GM18502 (cell line): ENCODE results near the gene SPARCL1.
"Not testable (repeated sequence)": the region's sequence is repeated elsewhere in the genome, so short reads cannot be mapped to it uniquely, and the experiment has no call there.

Experiments used
- ATAC-seq: cut with Tn5 transposase; IDR thresholded peaks from one replicate; pipeline ENCODE4 v1.9.1; 2021; ENCODE audit warnings: mild to moderate bottlenecking; ENCODE audit not compliant: unreplicated experiment, poor library complexity

The SPARCL1 gene, protein sequence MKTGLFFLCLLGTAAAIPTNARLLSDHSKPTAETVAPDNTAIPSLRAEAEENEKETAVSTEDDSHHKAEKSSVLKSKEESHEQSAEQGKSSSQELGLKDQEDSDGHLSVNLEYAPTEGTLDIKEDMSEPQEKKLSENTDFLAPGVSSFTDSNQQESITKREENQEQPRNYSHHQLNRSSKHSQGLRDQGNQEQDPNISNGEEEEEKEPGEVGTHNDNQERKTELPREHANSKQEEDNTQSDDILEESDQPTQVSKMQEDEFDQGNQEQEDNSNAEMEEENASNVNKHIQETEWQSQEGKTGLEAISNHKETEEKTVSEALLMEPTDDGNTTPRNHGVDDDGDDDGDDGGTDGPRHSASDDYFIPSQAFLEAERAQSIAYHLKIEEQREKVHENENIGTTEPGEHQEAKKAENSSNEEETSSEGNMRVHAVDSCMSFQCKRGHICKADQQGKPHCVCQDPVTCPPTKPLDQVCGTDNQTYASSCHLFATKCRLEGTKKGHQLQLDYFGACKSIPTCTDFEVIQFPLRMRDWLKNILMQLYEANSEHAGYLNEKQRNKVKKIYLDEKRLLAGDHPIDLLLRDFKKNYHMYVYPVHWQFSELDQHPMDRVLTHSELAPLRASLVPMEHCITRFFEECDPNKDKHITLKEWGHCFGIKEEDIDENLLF

DNA sequence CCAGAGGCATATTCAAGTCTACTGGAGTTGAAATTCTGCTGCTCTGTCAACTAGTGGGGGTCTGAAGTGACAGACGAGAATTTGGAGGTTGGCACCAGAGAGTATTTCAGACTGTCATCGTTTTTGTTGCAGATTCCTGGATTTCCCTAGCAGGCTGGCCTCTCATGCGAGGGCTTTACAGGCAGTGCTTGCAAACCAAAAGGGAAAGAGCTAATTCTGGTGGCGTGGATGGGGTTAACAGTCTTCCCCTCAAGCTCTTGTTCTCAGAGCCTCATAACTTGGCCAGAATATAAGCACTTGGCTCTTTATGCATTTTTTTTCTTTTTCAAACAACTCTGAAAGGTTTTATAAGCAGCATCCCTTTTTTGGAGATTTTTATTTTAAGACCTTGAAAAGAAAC, at the start of gene SPARCL1:
SPARCL1 (minus strand) TSS at position 190 of the 400 bp plus-strand sequence. CDS start 29,802 bp downstream, outside the sequence.
- ATAC-seq: no peak

DNA sequence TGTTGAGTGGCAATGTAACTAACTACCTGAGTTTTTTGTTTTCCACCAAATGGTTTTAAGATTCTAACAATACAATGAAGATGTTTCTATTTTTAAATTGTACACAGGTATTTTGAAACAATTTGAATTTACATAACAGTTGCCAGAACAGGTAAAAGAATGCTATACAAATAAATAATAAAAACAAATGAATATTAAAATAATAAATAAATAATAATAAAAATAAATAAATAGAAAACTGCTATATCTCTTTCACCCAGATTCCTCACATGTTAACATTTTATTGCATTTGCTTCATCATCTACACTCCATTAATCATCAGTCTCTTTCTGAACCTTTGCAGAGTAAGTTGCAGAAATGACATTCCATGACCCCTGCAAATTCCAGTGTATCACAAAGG, 46.8 kb upstream of the SPARCL1 start:
- ATAC-seq: no peak

DNA sequence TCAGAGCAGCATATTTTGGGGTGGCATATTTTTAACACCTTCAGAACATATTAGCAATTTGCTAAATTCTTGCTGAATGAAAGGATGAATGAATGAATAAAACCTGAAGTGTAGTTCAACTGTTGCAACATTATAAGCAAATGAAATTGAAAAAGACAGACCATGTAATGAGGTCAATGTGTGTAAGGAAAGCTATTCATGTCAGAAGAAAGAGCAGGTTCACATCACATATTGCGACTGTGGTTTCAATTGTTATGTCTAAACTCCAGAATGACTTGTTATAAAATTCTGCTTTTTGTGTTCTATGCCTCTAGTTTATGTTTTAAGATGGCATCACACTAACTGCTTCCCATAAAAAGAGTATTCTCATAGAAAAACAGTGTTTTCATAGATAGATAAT, 46.2 kb upstream of the SPARCL1 start:
- ATAC-seq: no peak

DNA sequence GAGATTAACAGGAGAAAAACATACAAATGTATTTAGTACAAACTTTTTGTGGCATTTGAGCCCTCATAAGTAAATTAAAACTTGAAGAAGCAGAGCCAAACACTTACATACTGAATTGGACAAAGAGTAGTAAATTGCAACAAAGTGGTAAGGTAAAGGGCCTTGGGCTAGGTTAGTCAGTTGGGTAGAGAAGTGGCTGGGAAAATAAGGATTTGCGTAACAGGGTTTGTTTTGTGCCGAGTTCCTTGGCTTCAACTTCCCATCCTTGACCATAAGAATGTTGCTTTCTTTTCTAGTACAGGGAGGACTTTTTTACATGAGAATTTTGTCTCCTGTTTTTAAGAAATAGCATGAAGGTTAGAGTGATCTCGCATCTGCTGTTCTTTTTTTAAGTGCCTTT, 45.8 kb upstream of the SPARCL1 start:
- ATAC-seq: no peak

DNA sequence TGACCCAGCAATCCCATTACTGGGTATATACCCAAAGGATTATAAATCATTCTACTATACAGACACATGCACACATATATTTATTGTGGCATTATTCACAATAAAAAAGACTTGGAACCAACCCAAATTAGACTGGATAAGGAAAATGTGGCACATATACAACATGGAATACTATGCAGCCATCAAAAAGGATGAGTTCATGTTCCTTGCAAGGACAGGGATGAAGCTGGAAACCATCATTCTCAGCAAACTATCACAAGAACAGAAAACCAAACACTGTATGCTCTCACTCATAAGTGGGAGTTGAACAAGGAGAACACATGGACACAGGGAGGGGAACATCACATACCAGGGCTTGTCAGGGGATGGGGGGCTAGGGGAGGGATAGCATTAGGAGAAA, 45.2 kb upstream of the SPARCL1 start:
- not testable (repeated sequence) for ATAC-seq

DNA sequence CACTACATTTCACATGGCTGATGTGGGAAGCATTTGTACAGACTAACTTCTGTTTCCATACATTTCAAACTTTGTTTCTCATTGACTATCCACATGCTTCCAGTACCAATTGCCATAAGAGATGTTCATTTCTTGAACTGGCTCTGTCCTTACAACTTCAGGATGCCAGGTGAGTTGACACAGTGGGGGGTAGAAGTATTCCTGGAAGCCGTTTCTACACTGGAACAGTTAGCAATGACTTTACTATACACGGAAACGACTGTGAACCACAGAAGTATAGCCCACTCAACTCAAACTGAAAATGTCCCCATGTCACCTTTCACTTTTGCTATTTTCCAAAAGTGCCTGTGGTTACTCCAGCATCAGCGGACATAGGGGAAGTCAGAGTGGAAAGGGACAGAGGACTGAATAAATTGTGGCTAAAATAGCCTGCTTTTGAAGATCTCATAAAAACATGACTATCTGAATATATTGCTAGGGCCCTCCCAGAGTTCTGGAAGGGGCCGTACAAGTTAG, 41.2 kb upstream of the SPARCL1 start:
- ATAC-seq: no peak

DNA sequence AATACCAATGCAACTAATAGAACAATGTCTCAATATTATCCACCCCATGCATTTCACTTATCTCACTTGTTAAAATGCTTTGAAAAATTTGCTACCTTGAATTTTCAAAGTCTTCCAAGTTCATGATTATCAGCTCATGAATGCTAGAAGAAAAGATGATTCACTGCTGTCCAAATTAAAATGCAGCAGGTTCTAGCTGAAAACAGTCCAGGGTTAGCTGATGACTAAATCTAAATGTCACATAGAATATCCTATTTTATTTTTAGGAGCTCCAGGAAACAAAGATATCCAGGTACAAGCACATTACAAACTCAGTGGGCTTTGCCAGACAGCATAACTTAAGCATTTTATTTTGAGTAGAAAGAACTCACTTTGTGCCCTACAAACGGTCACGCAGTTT, 38.0 kb upstream of the SPARCL1 start:
- ATAC-seq: no peak

DNA sequence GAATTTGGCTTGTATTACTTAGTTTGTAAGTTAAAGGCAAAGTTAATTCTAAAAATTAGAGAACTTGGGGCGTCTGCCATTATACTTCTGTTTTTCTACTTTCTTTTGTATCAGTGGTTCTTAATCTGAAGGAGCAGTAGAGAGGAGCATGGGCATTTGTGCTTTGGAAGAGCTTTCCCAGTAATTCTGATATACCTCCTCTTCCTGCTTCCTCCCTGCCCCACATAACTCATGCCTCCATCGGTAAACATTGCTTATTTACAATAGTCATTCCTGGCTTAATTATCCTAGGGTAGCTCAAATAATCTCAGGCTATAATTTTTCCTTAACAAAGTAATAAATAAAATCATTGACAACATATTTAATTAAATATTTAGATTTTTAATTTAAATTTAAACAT, 37.1 kb upstream of the SPARCL1 start:
- ATAC-seq: no peak

DNA sequence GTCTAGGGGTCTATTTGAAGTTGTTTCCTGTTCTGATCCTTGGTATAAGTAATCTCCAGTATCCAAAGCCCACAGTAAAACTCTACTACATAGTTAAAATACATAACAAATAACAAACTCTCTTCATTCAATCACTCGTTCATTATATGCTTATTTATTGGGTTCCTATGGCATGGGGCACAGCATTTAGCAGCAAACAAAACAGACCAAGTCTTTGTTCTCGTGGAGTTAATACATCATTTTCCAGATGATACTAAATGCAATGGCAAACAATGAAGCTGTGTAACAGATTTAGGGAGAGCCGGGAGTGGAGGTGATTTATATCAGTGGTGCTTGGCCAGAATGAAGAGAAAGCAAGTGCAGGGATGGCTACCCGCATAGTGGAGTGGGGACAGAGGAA, 36.6 kb upstream of the SPARCL1 start:
- no peak for ATAC-seq

DNA sequence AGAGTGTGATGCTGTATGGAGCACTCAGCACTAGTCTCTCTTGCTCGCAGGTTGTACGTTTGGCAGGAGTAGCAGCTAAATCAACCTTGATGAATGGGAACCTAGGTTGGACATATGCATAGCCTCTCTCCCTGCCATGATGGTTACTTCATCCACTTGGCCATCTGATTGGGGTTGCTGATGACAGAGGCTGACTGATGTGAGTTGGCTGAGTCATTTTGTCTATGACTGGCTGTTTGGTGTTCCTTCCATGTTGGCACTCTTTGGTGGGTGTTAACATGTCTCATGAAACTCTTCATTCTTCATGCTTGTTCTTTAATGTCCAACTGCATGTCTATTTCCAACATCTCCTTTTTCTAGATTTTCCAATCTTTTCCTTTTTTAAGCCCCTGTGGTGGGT, 31.6 kb upstream of the SPARCL1 start:
- ATAC-seq: no peak

DNA sequence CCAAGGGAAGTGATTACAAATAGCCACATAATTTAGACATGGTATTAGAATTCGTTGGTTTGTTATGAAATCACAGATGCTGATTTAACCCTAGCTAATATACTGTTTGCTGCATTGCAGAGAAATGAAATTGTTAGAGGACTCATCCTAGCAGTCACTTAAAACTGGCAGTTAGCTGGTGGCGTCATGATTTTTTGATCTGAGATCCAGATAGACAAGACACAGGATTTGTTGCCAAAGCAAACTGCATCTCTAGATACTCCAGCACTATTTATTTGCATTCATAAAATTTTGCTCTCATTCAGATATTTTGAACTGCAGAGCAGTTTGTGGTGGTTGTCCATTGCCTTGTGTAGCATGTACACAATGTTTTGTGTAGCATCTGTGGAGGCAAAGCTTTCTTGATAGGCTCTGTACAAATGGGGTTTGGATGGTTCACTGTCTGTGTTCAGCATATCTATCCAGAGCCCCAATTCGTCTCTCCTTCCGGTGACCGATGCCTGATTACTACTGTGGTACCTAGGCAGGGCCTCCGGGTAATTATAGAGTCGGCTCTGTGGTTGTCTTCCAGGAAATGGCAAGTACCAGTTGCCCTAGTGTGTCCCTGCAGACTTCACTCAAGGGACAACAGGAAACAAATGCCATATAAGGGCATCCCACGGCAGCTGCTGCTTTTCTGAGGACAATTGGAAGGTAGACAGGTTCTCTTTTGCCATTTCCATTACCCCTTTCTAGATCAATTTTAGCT, 30.1 kb upstream of the SPARCL1 start:
- peak; percentile 100 for ATAC-seq

DNA sequence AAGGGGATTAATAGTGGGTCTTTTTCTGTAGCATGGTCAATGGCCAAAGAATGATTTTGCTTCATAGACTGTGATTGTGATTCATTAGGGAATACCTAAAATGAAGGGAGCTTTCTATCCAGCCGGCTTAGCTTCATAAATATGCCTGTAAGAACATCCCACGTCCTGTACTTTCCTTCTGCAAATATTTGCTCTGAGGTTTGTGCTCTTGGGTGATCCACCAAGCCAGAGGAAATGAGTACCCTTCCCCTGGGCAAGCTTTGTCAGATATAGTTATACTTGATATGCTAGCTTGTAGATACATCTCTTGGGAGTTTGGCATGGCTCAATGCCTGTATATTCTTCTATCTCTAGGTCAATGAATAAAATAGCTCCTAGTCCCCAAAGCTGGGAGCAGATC, 28.2 kb upstream of the SPARCL1 start:
- no peak for ATAC-seq

DNA sequence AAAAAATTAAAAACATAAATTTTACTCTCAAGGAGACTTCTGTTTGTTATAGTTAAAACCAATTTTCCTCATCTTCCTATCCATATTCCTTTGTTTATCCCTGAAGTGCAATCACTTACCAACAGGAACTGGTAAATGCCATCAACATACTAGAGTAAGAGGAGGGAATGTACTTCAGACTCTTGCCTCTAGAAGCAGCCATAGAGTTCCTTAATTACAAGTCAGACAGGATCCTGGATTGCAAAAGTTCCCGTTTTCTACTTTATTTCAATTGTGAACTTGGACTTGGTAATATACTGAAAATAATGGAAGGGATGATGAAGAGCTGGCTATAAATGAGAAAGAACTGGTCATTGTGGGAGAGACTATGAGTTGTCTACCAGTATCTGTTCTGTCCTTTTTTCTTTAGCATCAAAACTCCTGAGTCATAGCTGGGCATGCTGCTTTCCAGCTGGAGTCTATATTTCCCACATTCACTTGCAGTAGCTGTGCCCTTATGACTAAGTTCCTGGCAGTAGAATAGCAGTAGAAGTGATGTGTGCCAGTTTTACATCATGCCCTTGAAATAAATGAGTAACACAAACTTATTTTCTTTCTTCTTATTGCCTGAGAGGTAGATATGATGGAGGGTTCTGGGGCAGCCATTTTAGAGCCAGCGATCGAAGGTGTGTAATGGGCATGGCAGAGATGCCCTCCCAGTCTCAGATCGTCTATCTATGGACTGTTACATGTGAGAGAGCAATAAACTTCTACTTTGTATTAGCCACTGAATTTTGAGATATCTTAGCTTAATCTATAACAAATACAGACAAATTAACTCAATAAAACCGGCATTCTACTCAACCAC, 26.8 kb upstream of the SPARCL1 start:
- no peak for ATAC-seq

DNA sequence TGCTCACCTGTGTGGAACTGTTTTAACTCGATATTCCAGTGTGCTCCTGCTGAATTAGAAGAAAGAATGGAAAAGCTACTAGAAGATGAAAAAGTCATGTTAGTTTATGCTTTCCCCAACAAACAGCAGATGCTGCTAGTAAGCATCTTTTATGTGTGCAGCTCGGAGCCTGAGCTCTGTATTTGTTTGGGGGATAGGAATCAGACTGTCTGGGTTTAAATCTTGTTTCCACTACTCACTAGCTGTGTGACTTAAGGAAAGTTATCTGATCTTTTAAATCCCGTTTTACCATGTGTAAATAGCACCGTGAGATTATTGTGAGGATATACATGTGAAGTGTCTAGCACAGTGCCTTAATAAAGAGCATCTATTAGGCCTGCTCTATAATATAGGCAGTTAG, 24.0 kb upstream of the SPARCL1 start:
- ATAC-seq: no peak

DNA sequence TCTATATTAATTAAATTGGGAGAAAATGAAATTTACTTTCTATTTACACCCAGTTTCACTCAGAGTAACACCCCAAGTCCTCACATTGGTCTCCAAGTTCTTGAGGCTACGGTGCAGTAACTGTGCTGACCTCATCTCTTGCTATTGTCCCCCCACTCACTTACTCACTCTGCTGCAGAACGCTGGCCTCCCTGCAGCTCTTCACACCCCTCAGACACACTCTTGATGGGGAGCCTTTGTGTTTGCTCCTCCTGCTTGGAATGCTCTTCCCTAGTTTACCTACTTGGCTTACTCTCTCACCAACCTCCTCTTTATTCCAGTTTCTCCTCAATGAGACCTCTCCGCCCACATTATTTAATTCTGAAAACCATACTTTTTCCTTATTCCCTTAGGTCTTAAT, 22.2 kb upstream of the SPARCL1 start:
- no peak for ATAC-seq

DNA sequence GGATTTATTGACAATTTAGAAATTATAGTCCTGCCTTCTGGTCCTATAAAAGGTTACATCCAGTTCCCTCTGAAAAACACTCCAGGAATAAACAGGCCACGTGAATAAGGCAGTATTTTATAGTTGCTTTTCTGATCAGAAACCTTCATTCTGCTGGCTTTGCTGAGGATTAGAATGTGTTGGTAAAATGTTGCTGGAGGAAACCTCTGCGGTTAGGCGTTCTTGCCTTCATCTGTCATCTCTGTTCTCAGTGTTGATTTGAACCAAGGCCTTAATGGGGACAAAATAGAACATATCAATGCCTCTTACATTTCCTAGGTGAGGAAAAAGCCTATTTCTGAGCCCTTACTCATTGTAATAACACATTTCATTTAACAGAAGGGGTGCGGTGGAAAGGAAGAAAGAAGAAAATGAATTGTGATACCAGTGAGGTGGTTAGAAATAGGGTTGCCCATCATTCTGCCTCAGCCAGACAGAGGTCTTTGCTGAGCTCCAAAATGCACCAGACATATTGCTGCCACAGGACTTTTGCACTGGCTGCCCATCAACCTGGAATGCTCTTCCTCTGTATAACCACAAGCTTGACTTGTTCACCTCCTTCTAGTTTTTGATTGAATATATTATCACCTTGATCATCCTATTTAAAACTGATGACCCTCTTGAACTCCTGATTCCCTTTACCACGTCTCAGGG, 18.0 kb upstream of the SPARCL1 start:
- no peak for ATAC-seq

DNA sequence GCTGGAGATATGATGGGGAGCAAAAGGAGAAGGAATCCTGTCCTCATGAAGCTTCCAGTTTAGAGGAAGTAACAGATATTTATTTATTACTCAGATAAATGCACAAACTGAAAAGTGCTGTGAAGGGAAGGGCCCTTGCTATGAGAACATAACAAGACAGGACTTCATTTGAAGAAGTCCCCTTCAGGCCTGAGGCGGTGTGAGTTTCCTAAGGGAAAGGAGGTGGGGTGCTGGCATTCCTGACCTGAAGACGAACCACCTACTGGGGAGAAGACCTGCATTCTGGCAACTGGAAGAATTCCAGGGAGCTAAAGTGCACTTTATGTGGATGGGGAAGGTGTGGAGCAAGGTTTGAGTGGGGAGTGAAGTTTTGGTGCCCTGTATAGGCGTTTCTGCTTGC, 15.9 kb upstream of the SPARCL1 start:
- no peak for ATAC-seq

DNA sequence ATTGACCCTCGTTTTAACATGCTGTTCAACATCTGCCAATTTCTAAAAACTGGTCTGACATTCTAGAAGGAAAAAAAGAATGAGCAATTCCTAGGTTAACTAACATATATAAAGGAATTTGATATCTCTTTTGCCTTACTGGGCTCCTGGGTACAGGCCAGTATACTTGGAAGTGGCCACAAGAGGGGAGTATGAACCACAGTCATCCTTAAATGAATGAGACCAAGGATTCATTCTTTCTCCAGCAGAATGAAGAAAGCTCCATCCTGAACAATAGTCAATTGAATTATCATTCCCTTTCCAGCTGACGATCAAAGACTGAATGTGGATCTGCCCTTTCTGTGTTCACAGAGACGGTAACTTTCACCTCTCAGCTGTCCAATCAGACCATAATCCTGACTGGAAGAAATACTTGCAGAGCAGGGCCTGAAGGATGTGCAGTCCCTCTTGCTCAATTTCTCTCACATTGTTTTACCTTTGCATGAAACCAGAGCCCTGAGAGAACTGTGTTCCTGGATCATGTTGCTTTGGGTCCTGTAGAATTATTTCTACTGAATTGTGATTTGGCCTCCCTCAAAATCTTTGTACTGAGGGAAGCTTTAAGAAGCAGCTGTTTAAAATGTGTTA, 14.8 kb upstream of the SPARCL1 start:
- no peak for ATAC-seq

DNA sequence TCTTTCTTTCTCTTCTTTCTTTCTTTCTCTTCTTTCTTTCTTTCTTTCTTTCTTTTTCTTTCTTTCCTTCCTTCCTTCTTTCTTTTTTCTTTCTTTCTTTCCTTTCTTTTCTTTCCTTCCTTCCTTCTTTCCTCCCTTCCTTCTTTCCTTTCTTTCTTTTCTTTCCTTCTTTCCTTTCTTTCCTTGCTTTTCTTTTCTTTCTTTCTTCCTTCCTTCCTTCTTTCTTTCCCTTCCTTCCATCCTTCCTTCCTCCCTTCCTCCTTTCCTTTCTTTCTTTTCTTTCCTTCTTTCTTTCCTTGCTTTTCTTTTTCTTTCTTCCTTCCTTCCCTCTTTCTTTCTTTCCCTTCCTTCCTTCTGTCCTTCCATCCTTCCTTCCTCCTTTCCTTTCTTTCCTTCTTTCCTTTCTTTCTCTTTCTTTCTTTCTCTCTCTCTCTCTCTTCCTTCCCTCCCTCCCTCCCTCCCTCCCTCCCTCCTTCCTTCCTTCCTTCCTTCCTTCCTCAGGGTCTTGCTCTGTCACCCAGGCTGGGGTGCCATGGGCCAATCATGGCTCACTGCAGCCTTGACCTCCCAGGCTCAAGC, 13.6 kb upstream of the SPARCL1 start:
- ATAC-seq: no peak
